ENCODE results near the gene C15orf40.

Gene C15orf40

DNA sequence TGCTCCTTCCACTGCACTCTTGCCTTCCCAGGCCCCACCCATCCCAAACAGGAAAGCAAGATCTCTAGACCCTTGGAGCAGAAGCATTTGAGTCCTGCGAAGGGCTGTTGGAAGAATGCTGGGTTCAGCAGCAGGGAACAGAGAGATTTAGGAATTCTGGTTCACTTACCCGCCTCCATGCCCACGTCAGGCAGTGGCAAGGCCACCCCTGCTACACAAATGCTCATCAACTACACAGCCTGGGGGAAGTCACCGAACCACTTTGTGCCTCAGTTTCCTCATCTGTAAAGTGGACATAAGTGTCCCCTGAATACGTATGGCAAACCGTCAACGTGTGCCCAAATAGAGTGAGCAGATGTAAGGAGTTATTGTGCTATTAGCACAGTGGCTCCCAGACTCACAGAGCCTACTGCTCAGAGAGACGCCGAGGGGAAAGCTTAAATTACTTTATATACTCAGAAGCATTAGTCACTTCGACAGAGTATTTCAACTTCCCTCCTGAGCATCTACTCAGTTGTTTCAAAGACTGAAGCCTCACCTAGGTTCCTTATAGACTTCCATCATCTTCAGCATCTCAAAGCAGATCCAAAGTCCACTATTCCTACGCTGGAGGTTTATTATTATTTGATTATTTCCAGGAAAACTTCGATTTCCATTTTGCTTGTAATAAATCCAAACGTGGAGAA is 59.8 kb downstream of the C15orf40 start:
- H3K4me2 ChIP-seq = peak overlapping the region; percentile 93 to 100 (median 99)
- H3K27ac ChIP-seq = peak overlapping the region in 9 of 11 experiments; percentile 13 to 80 (median 72); a peak in 15 of 22 replicates
- H3K4me3 ChIP-seq = peak overlapping the region; percentile 67 to 78 (median 68)
- H3K4me1 ChIP-seq = peaks cover 24 to 35% (median 29%) of the 10 kb centered on the region in 10 experiments
- no peaks in the 10 kb centered on the region for H3K9me3 ChIP-seq (replicated peaks in 1 of 11)
- no peaks in the 10 kb centered on the region for H3K36me3 ChIP-seq
- H3K9ac ChIP-seq = peak overlapping the region; percentile 67 to 86 (median 76); a peak in 20 of 22 replicates
- peaks cover 0 to 20% (median 10%) of the 10 kb centered on the region in 11 experiments; a peak in 8 of 22 replicates for H4K20me1 ChIP-seq
- H3K27me3 ChIP-seq = peaks cover 47 to 60% (median 54%) of the 10 kb centered on the region in 11 experiments
- no peak for TF ChIP-seq Cebpa-rat (IDR thresholded peaks at IDR 0.05)

DNA sequence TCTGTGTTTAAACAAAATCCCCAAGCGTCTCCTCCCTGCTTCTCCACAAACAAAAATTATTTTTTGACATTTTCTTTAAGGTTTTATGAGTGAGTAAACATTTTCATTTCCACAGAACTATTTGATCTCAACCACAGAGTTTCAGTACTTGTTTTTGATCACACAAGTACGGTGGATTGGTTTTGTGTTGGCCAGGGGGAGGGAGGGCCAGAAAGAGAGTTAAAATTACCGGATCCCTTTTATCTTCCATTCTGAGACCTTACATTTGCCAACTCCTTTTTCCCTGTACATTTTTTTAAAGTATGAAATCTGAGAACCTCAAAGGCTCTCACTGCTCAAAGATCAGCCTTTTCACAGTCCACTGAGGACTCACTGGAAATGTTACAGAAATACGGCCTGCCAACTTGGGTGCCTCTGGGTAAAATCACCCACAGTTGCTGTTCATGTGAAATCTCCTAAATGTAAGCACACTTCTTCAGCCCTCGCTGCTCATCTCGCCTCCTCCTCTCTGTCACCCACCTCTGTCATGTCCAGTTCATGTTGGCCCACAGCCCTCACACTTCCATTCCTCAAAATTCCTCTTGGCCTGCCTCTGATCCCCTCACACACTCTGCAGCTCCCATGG is 60.6 kb downstream of the C15orf40 start:
- Histone ChIP-seq H3K9me3 (replicated peaks in 1 of 11) (no peaks in the 10 kb centered on the region), H3K4me3 (peak overlapping the region in 6 of 10 experiments; percentile 3 to 75 (median 38); a peak in 5 of 20 replicates), H3K4me1 (peaks cover 24 to 40% (median 33%) of the 10 kb centered on the region in 10 experiments), H3K27me3 (peaks cover 47 to 60% (median 54%) of the 10 kb centered on the region in 11 experiments), H4K20me1 (peaks cover 0 to 20% (median 10%) of the 10 kb centered on the region in 11 experiments; a peak in 8 of 22 replicates), H3K27ac (peak overlapping the region in 8 of 11 experiments; percentile 7 to 80 (median 46); a peak in 11 of 22 replicates), H3K4me2 (peak overlapping the region; percentile 93 to 100 (median 99)), H3K36me3 (no peaks in the 10 kb centered on the region), H3K9ac (peak overlapping the region in 7 of 11 experiments; percentile 3 to 86 (median 54); a peak in 11 of 22 replicates)
- TF ChIP-seq Cebpa-rat (IDR thresholded peaks at IDR 0.05) = no peak

DNA sequence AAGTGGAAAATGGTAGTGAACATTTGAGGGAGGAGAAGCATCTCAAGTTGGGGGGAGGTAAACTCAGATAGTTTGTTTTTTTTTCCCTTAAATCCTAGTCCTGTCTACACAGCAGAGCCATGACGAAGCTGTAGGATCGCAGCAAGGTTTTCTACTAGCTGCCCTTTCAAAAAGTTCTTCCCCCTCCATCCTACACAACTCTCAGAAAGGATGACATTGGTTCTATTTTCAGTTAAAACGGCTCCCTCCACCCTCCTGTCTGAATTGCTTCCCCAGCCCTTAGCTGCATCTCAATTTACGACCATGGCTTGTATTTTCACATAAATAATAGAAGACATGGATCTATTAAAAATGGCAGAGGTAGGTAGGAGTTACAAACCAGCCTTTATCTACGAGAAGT is 61.1 kb downstream of the C15orf40 start:
- Histone ChIP-seq H3K9ac (peak overlapping the region in 4 of 11 experiments; percentile 3 to 59 (median 29); a peak in 5 of 22 replicates), H3K36me3 (no peaks in the 10 kb centered on the region), H3K27ac (peak overlapping the region in 6 of 11 experiments; percentile 7 to 80 (median 46); a peak in 6 of 22 replicates), H3K9me3 (replicated peaks in 1 of 11) (no peaks in the 10 kb centered on the region), H4K20me1 (peaks cover 0 to 20% (median 10%) of the 10 kb centered on the region in 11 experiments; a peak in 8 of 22 replicates), H3K27me3 (peaks cover 47 to 60% (median 54%) of the 10 kb centered on the region in 11 experiments), H3K4me2 (peak overlapping the region; percentile 93 to 100 (median 99)), H3K4me3 (peak overlapping the region in 1 of 10 experiments; percentile 75; a peak in 1 of 20 replicates), H3K4me1 (peaks cover 30 to 46% (median 39%) of the 10 kb centered on the region in 10 experiments)
- TF ChIP-seq Cebpa-rat (IDR thresholded peaks at IDR 0.05) = no peak

GRCh38 chr15:82946155-82946701 is 65.2 kb downstream of the C15orf40 start:
- Histone ChIP-seq H3K4me1 (peaks cover 34 to 52% (median 47%) of the 10 kb centered on the region in 10 experiments), H3K36me3 (no peaks in the 10 kb centered on the region), H3K4me3 (no peak overlapping the region), H4K20me1 (peaks cover 0 to 9% (median 3%) of the 10 kb centered on the region in 11 experiments; a peak in 8 of 22 replicates), H3K9me3 (replicated peaks in 1 of 11) (no peaks in the 10 kb centered on the region), H3K27ac (peak overlapping the region in 10 of 11 experiments; percentile 48 to 88 (median 82); a peak in 19 of 22 replicates), H3K27me3 (peaks cover 20 to 29% (median 25%) of the 10 kb centered on the region in 11 experiments), H3K9ac (0 out of 22 replicates have a peak overlapping the region, but pooled peaks of 2 of the 11 experiments have one; percentile 36 to 38), H3K4me2 (peak overlapping the region in 10 of 11 experiments; percentile 33 to 77 (median 64); a peak in 18 of 22 replicates)
- no peak for TF ChIP-seq Cebpa-rat (IDR thresholded peaks at IDR 0.05)

DNA sequence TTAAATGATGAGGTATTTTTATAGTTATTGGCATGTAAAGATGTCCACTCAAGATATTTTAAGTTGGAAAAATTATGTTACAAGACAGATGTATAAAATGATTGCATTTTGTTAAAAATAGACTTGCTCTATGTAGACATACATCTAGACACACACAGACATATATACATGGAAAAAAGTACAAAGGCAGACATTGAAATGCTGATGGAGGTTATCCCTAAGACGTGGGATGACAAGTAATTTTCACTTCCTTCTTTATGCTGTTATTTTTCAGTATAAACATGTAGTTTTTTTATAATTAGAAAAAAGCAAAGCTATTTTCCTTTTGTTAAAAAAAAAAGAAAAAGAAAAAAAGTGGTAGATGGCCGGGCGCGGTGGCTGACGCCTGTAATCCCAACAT is 66.1 kb downstream of the C15orf40 start:
- no peaks in the 10 kb centered on the region for H3K36me3 ChIP-seq

DNA sequence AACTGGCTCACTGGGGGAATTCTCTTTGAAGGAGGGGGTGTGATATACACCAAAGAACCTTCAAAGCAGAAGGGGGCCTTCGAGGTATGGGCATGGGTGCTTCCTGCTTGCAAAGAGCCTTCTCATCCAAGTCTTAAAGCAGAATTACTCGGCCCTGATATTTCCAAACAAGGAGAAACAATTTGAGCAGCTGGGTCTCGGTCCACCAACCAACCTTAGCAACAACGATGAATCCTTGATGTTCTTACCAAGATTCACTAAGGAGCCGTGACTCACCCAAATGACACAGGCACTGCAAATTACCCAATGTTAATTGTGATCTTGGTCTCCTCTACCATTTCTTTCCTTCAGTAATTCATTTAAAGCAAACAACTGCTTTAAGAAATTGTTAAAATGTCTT is 66.6 kb downstream of the C15orf40 start:
- peak overlapping the region; percentile 7 to 77 (median 70); a peak in 21 of 22 replicates for H3K4me2 ChIP-seq
- no peaks in the 10 kb centered on the region for H3K9me3 ChIP-seq (replicated peaks in 1 of 11)
- H3K36me3 ChIP-seq = no peaks in the 10 kb centered on the region
- H3K9ac ChIP-seq = peak overlapping the region in 9 of 11 experiments; percentile 29 to 73 (median 60); a peak in 15 of 22 replicates
- H3K4me3 ChIP-seq = no peak overlapping the region; a peak in 1 of 20 replicates
- peaks cover 20 to 38% (median 33%) of the 10 kb centered on the region in 10 experiments for H3K4me1 ChIP-seq
- H3K27ac ChIP-seq = peak overlapping the region in 9 of 11 experiments; percentile 74 to 88 (median 84); a peak in 18 of 22 replicates
- peak in 9 of 11 experiments; percentile 29 to 94 (median 75); a peak in 17 of 22 replicates for TF ChIP-seq Cebpa-rat (IDR thresholded peaks at IDR 0.05)
- H3K27me3 ChIP-seq = peaks cover 6 to 15% (median 11%) of the 10 kb centered on the region in 11 experiments; a peak in 21 of 22 replicates
- 0 out of 22 replicates have a peak, but pooled peaks cover 0 to under 1% (median 0%) of the 10 kb centered on the region in 11 experiments for H4K20me1 ChIP-seq

More for the DNA sequence above, 66.1 kb downstream of the C15orf40 start:
- TF ChIP-seq Cebpa-rat (IDR thresholded peaks at IDR 0.05) = no peak
- Histone ChIP-seq H3K4me3 (no peak overlapping the region), H3K27ac (peak overlapping the region in 10 of 11 experiments; percentile 48 to 88 (median 82); a peak in 19 of 22 replicates), H3K4me2 (peak overlapping the region; percentile 33 to 77 (median 63); a peak in 21 of 22 replicates), H3K27me3 (peaks cover 11 to 20% (median 16%) of the 10 kb centered on the region in 11 experiments; a peak in 21 of 22 replicates), H3K9ac (peak overlapping the region in 7 of 11 experiments; percentile 29 to 63 (median 52); a peak in 11 of 22 replicates), H4K20me1 (0 out of 22 replicates have a peak, but pooled peaks cover 0 to 5% (median 0%) of the 10 kb centered on the region in 11 experiments), H3K4me1 (peaks cover 25 to 43% (median 38%) of the 10 kb centered on the region in 10 experiments), H3K9me3 (replicated peaks in 1 of 11) (no peaks in the 10 kb centered on the region)

GRCh38 chr15:82944056-82944455 is 67.4 kb downstream of the C15orf40 start:
- peak overlapping the region in 9 of 11 experiments; percentile 74 to 88 (median 84); a peak in 18 of 22 replicates for H3K27ac ChIP-seq
- H3K4me2 ChIP-seq = peak overlapping the region; percentile 7 to 77 (median 70); a peak in 21 of 22 replicates
- no peaks in the 10 kb centered on the region for H3K36me3 ChIP-seq
- H3K9me3 ChIP-seq (replicated peaks in 1 of 11) = no peaks in the 10 kb centered on the region
- no peaks in the 10 kb centered on the region for H4K20me1 ChIP-seq
- no peak overlapping the region for H3K4me3 ChIP-seq
- H3K9ac ChIP-seq = peak overlapping the region in 9 of 11 experiments; percentile 29 to 73 (median 60); a peak in 15 of 22 replicates
- H3K27me3 ChIP-seq = peaks cover 0 to 8% (median 4%) of the 10 kb centered on the region in 11 experiments; a peak in 12 of 22 replicates
- TF ChIP-seq Cebpa-rat (IDR thresholded peaks at IDR 0.05) = no peak
- peaks cover 20 to 37% (median 31%) of the 10 kb centered on the region in 10 experiments for H3K4me1 ChIP-seq

GRCh38 chr15:82943176-82943575 is 68.3 kb downstream of the C15orf40 start:
- Histone ChIP-seq H3K36me3 (no peaks in the 10 kb centered on the region), H3K4me3 (no peak overlapping the region), H3K27ac (peak overlapping the region in 9 of 11 experiments; percentile 17 to 88 (median 84); a peak in 16 of 22 replicates), H3K4me2 (peak overlapping the region in 7 of 11 experiments; percentile 60 to 77 (median 70); a peak in 11 of 22 replicates), H4K20me1 (no peaks in the 10 kb centered on the region), H3K9me3 (replicated peaks in 1 of 11) (no peaks in the 10 kb centered on the region), H3K27me3 (no peaks in the 10 kb centered on the region; a peak in 1 of 22 replicates), H3K9ac (no peak overlapping the region), H3K4me1 (peaks cover 20 to 37% (median 31%) of the 10 kb centered on the region in 10 experiments)
- no peak for TF ChIP-seq Cebpa-rat (IDR thresholded peaks at IDR 0.05)

All from BLaER1 treated with 17β-estradiol and CSF1 and Interleukin-3, amounts not matched to agents 10 nM and 100 nM (cell line).